CD4-positive, alpha-beta T cell treated with Interleukin-21 for 1 hour (primary cell): ENCODE measurements around the gene ZNF816.
"Not testable (repeated sequence)": the region's sequence is repeated elsewhere in the genome, so short reads cannot be mapped to it uniquely, and the experiment has no call there.

Experiments used
- DNase-seq: peaks from one replicate; pipeline ENCODE4 v3.0.0-alpha.2; 2020

The ZNF816 gene

GRCh38 chr19:52962394-52963246 is at the start of gene ZNF816:
Gene ZNF816, minus strand, starts transcription at chr19:52962881. Its CDS starts 6,792 bp downstream, at chr19:52956089.
- DNase-seq: peak; percentile 98

GRCh38 chr19:53012006-53012405 is 49.3 kb upstream of the ZNF816 start:
- no peak for DNase-seq

- no peak for DNase-seq
These were observed 47.8 kb upstream of the ZNF816 start for GRCh38 chr19:53010494-53010893.

- no peak for DNase-seq
These were observed 45.5 kb upstream of the ZNF816 start for GRCh38 chr19:53008061-53008778.

- no peak for DNase-seq
These were observed 44.9 kb upstream of the ZNF816 start for GRCh38 chr19:53007606-53008005.

GRCh38 chr19:53007200-53007599 is 44.5 kb upstream of the ZNF816 start:
- no peak for DNase-seq

GRCh38 chr19:53004242-53004641 is 41.6 kb upstream of the ZNF816 start:
- DNase-seq: no peak

GRCh38 chr19:53002479-53002878 is 39.8 kb upstream of the ZNF816 start:
- DNase-seq: no peak

- DNase-seq: no peak
These were observed 35.3 kb upstream of the ZNF816 start for GRCh38 chr19:52997975-52998374.

- no peak for DNase-seq
These were observed 33.0 kb upstream of the ZNF816 start for GRCh38 chr19:52995711-52996110.

- peak; percentile 87 for DNase-seq
These were observed 30.9 kb upstream of the ZNF816 start for GRCh38 chr19:52993342-52994178.

GRCh38 chr19:52992109-52993004 is 29.7 kb upstream of the ZNF816 start:
- DNase-seq: no peak

GRCh38 chr19:52991484-52991883 is 28.8 kb upstream of the ZNF816 start:
- no peak for DNase-seq

GRCh38 chr19:52990759-52991418 is 28.2 kb upstream of the ZNF816 start:
- no peak for DNase-seq

GRCh38 chr19:52988506-52988905 is 25.8 kb upstream of the ZNF816 start:
- DNase-seq: no peak

- DNase-seq: no peak
These were observed 24.5 kb upstream of the ZNF816 start for GRCh38 chr19:52987221-52987620.

GRCh38 chr19:52983167-52983566 is 20.5 kb upstream of the ZNF816 start:
- DNase-seq: not testable (repeated sequence)

GRCh38 chr19:52981329-52981728 is 18.6 kb upstream of the ZNF816 start:
- no peak for DNase-seq

- no peak for DNase-seq
These were observed 5.1 kb upstream of the ZNF816 start for GRCh38 chr19:52967772-52968171.

- DNase-seq: no peak
These were observed 552 bp upstream of the ZNF816 start for GRCh38 chr19:52963247-52963618.

- DNase-seq: no peak
These were observed 700 bp downstream of the ZNF816 start for GRCh38 chr19:52961981-52962380.
